ENCODE data around the gene ADARB1. TPM values are rescaled to one million over a fixed set of nuclear protein-coding genes. Genes with fewer than 3 reads are reported as not detected.

The ADARB1 gene
- total and polyA plus RNA-seq, 2 experiments from 2014 or later: 4.8 to 14.8 TPM

- H4K20me1 ChIP-seq (replicated peaks; ENCODE audit: insufficient read depth): peaks cover 21% of the 10 kb centered on the region
- ATAC-seq: no peak
- 0 out of 2 replicates have a peak, but pooled peaks cover 6% of the 10 kb centered on the region for H3F3A ChIP-seq (replicated peaks; ENCODE audit: low read depth)
- no peak overlapping the region for H3K27ac Mint-ChIP-seq
- H3K4me3 ChIP-seq: no peak overlapping the region
- H3K4me1 ChIP-seq (ENCODE audit: insufficient read depth): peaks cover 7% of the 10 kb centered on the region; the same call in 1 of the 2 replicates
- H3K4me3 Mint-ChIP-seq: no peak overlapping the region
- H3K27ac ChIP-seq (ENCODE audit: low read depth): no peak overlapping the region
- no peak overlapping the region for H2AFZ ChIP-seq
- H3K27me3 Mint-ChIP-seq (ENCODE audit: insufficient read depth, low read depth, poor library complexity): peaks cover 22% of the 10 kb centered on the region
- peaks cover 15% of the 10 kb centered on the region for H3K4me1 Mint-ChIP-seq
- H3K9me2 ChIP-seq (ENCODE audit: insufficient read depth): no peaks in the 10 kb centered on the region
- peaks cover 23% of the 10 kb centered on the region for H3K79me2 ChIP-seq (replicated peaks; ENCODE audit: insufficient read depth)
- no peaks in the 10 kb centered on the region for H3K36me3 ChIP-seq (ENCODE audit: insufficient read depth)
- no peaks in the 10 kb centered on the region for H3K9me3 Mint-ChIP-seq
- TF ChIP-seq, protein P1, sequence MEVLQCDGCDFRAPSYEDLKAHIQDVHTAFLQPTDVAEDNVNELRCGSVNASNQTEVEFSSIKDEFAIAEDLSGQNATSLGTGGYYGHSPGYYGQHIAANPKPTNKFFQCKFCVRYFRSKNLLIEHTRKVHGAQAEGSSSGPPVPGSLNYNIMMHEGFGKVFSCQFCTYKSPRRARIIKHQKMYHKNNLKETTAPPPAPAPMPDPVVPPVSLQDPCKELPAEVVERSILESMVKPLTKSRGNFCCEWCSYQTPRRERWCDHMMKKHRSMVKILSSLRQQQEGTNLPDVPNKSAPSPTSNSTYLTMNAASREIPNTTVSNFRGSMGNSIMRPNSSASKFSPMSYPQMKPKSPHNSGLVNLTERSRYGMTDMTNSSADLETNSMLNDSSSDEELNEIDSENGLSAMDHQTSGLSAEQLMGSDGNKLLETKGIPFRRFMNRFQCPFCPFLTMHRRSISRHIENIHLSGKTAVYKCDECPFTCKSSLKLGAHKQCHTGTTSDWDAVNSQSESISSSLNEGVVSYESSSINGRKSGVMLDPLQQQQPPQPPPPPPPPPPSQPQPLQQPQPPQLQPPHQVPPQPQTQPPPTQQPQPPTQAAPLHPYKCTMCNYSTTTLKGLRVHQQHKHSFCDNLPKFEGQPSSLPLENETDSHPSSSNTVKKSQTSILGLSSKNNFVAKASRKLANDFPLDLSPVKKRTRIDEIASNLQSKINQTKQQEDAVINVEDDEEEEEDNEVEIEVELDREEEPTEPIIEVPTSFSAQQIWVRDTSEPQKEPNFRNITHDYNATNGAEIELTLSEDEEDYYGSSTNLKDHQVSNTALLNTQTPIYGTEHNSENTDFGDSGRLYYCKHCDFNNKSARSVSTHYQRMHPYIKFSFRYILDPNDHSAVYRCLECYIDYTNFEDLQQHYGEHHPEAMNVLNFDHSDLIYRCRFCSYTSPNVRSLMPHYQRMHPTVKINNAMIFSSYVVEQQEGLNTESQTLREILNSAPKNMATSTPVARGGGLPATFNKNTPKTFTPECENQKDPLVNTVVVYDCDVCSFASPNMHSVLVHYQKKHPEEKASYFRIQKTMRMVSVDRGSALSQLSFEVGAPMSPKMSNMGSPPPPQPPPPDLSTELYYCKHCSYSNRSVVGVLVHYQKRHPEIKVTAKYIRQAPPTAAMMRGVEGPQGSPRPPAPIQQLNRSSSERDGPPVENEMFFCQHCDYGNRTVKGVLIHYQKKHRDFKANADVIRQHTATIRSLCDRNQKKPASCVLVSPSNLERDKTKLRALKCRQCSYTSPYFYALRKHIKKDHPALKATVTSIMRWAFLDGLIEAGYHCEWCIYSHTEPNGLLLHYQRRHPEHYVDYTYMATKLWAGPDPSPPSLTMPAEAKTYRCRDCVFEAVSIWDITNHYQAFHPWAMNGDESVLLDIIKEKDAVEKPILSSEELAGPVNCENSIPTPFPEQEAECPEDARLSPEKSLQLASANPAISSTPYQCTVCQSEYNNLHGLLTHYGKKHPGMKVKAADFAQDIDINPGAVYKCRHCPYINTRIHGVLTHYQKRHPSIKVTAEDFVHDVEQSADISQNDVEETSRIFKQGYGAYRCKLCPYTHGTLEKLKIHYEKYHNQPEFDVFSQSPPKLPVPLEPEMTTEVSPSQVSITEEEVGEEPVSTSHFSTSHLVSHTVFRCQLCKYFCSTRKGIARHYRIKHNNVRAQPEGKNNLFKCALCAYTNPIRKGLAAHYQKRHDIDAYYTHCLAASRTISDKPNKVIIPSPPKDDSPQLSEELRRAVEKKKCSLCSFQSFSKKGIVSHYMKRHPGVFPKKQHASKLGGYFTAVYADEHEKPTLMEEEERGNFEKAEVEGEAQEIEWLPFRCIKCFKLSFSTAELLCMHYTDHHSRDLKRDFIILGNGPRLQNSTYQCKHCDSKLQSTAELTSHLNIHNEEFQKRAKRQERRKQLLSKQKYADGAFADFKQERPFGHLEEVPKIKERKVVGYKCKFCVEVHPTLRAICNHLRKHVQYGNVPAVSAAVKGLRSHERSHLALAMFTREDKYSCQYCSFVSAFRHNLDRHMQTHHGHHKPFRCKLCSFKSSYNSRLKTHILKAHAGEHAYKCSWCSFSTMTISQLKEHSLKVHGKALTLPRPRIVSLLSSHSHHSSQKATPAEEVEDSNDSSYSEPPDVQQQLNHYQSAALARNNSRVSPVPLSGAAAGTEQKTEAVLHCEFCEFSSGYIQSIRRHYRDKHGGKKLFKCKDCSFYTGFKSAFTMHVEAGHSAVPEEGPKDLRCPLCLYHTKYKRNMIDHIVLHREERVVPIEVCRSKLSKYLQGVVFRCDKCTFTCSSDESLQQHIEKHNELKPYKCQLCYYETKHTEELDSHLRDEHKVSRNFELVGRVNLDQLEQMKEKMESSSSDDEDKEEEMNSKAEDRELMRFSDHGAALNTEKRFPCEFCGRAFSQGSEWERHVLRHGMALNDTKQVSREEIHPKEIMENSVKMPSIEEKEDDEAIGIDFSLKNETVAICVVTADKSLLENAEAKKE (CRISPR knock-in tag; IDR thresholded peaks at IDR 0.05): no peak
- TF ChIP-seq CTCF (conservative IDR thresholded peaks at IDR 0.05; ENCODE audit: low read depth in 2 of 2) (no peak), CREB1 (CRISPR knock-in tag; IDR thresholded peaks at IDR 0.05; ENCODE audit: low read depth) (no peak), NANOG (IDR thresholded peaks at IDR 0.05; ENCODE audit: borderline replicate concordance) (no peak), STAT1 (IDR thresholded peaks at IDR 0.05; ENCODE audit: unreplicated experiment) (no peak), ZNF331 (CRISPR knock-in tag; IDR thresholded peaks at IDR 0.05; ENCODE audit: low read depth) (no peak)
- peaks cover 3% of the 10 kb centered on the region; the same call in 1 of the 3 replicates for H3K36me3 Mint-ChIP-seq (ENCODE audit: low read depth)
- DNase-seq (ENCODE audit: low spot score): no peak
- peaks cover 21% of the 10 kb centered on the region for H3K27me3 ChIP-seq (ENCODE audit: insufficient read depth)
- H3K4me2 ChIP-seq: no peak overlapping the region
These were observed 5.9 kb downstream of the ADARB1 start for GRCh38 chr21:45080232-45080631.
